Upper lobe of left lung (tissue), 4 donors: ENCODE data around the gene SAPCD2.

ENCODE experiments used
- CTCF ChIP-seq, 6 experiments: fragments of 450-650 bp in 4 of 6; fragments of 200-600 bp in 2 of 6; sonication (generic) in 2 of 6; IDR thresholded peaks; one replicate each; pipeline ENCODE4 v1.5.1; 2016 to 2019; ENCODE audit warnings: antibody characterized with exemption in 6 of 6
- EP300 ChIP-seq, 4 donors: sonication (generic); formaldehyde crosslinking; IDR thresholded peaks; one replicate each; pipeline ENCODE4 v1.5.1; 2017; ENCODE audit warnings: antibody characterized with exemption in 4 of 4, control low read depth in 2 of 4
- POLR2A ChIP-seq, 4 donors: fragments of 450-650 bp; IDR thresholded peaks; one replicate each; pipeline ENCODE4 v1.5.1; 2016 to 2017; ENCODE audit warnings: antibody characterized with exemption in 4 of 4, mild to moderate bottlenecking in 2 of 4
- POLR2AphosphoS5 ChIP-seq, 2 donors: sonication (generic); formaldehyde crosslinking; IDR thresholded peaks; one replicate each; pipeline ENCODE4 v1.5.1; 2017; ENCODE audit warnings: antibody characterized with exemption in 2 of 2

- TF ChIP-seq CTCF (IDR thresholded peaks at IDR 0.05) (no peak), POLR2A (IDR thresholded peaks at IDR 0.05) (no peak), POLR2AphosphoS5 (IDR thresholded peaks at IDR 0.05) (no peak), EP300 (IDR thresholded peaks at IDR 0.05) (no peak)
Observed at GRCh38 chr9:137035937-137036336, 34.4 kb downstream of the SAPCD2 start.
